HFFc6 (cell line): ENCODE results near the gene CELA3B. TPM values are rescaled to one million over a fixed set of nuclear protein-coding genes. Genes with fewer than 3 reads are reported as not detected.
"Not testable (repeated sequence)": the region's sequence is repeated elsewhere in the genome, so short reads cannot be mapped to it uniquely, and the experiment has no call there.

ENCODE experiments used
- DNase-seq: peaks from one replicate; pipeline ENCODE4 v3.0.0-alpha.2; 2018
- H3K27ac Mint-ChIP-seq: 2 replicates; pipeline ENCODE4 v1.8.0; 2020; ENCODE audit warnings: mild to moderate bottlenecking, mixed read lengths
- H3K27me3 Mint-ChIP-seq: 2 replicates; pipeline ENCODE4 v1.8.0; 2021; ENCODE audit warnings: mild to moderate bottlenecking, moderate library complexity, mixed read lengths; ENCODE audit not compliant: insufficient read depth
- H3K36me3 Mint-ChIP-seq: 2 replicates; pipeline ENCODE4 v1.8.0; 2021; ENCODE audit warnings: low read depth, mixed read lengths
- H3K4me1 Mint-ChIP-seq: 2 replicates; pipeline ENCODE4 v1.8.0; 2020; ENCODE audit warnings: low read depth, mixed read lengths
- H3K4me3 Mint-ChIP-seq: 2 replicates; pipeline ENCODE4 v1.8.0; 2020; ENCODE audit warnings: mild to moderate bottlenecking, moderate library complexity, mixed read lengths
- H3K9me3 Mint-ChIP-seq: 2 replicates; pipeline ENCODE4 v1.8.0; 2020; ENCODE audit warnings: mild to moderate bottlenecking, mixed read lengths
- total RNA-seq, 6 experiments: library from RNA; stranded (reverse); fragmentation: NEBNext Ultra II Directional; extraction: Animal tissue kit (Norgen Biotek cat#: 25700); gene quantifications; 2 replicates in 1 of 6; 3 replicates in 5 of 6; pipeline ENCODE4 v1.2.3, GENCODE V29; 2021
- TF ChIP-seq, protein P1 (sequence below): fragments of 200-600 bp; sonication (generic); IDR thresholded peaks from 2 replicates; pipeline ENCODE4 v1.5.0; 2021; ENCODE audit warnings: antibody characterized with exemption, mild to moderate bottlenecking

Gene CELA3B
- total RNA-seq, 6 experiments from 2014 or later = not detected

DNA sequence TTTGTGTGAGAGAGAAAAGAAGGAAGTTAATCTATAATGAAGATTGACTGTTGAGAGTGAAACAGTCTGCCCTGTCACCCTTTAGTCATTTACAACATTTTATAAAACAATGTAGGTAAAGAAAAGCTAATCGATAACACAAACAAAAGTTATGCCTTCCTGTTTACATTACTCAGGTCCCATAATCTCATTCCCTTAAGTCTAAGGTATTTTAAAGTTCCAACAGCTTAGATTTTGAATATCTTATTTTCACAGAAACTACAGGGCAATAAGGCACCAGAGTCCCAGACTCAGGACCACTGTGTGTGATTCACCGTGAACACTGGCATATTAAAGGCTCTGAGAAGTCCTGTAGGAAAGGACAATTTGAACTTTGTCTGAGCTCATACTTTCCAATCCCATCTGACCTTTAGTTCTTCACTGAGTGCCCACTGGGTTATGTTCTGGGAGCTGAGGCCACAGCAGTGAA lies 3.8 kb upstream of the CELA3B start:
- not testable (repeated sequence) for H3K9me3 Mint-ChIP-seq, H3K36me3 Mint-ChIP-seq, H3K4me1 Mint-ChIP-seq, H3K4me3 Mint-ChIP-seq, DNase-seq, H3K27ac Mint-ChIP-seq, H3K27me3 Mint-ChIP-seq

DNA sequence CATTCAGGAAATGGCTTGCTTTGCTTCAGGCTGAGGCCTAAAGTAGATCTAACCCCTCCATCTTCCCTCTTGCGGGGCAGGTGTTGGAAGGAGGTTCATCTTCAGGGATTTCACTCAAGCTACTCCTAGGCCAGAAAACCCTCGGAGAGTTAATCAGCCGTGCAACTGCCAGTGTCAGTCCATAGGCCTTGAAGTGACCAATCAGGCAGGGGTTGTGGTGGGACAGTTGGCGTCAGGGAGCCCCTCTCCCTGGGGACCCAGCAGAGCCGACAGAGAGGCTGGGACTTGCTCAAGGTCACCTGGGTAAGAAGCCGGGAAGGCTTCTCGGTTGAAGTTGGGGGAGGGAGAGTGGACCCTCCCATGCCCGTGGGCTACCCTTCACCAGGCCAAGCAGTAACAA lies 2.9 kb upstream of the CELA3B start:
- not testable (repeated sequence) for DNase-seq, H3K27me3 Mint-ChIP-seq, H3K9me3 Mint-ChIP-seq, H3K4me1 Mint-ChIP-seq, H3K4me3 Mint-ChIP-seq, H3K36me3 Mint-ChIP-seq, H3K27ac Mint-ChIP-seq

DNA sequence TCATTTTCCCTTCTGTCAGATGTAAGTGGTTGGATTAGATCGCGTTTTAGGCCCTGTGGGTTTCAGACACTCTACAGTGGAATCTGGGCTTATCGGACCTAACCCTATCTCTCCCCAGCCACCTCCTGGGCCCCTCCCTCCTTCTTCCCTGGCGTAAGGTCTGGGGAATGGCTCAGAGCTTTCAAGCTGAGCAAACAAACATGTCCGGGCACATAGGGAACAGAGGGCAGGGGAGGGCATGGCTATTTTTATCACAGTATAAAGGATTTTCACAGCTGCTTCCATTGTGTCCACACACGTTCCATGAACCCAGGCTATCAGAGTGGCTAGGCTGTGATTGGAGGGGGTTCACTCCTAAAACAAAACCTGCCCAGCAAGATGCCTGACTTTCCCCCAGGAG lies 2.1 kb upstream of the CELA3B start:
- H3K4me1 Mint-ChIP-seq, H3K27ac Mint-ChIP-seq, H3K9me3 Mint-ChIP-seq, DNase-seq, H3K36me3 Mint-ChIP-seq, H3K27me3 Mint-ChIP-seq, H3K4me3 Mint-ChIP-seq: not testable (repeated sequence)

DNA sequence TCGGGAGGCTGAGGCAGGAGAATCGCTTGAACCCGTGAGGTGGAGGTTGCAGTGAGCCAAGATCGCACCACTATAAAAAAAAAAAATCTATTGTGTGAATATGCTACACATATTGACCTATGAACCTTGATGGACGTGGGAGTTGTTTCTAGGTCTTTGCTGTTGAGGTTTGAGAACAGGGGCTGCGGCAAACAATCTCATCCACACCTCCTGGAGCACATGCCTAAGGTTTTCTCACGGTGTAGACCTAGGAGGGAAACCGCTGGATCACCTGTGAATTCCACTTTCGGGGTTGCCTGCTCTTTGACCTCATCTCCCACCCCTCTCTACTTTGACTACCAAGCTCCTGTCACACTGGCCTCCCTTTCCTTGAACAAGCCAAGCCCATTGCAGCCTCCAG lies 1.5 kb upstream of the CELA3B start:
- H3K27ac Mint-ChIP-seq, H3K4me1 Mint-ChIP-seq, H3K27me3 Mint-ChIP-seq, H3K4me3 Mint-ChIP-seq, H3K36me3 Mint-ChIP-seq, DNase-seq, H3K9me3 Mint-ChIP-seq: not testable (repeated sequence)

DNA sequence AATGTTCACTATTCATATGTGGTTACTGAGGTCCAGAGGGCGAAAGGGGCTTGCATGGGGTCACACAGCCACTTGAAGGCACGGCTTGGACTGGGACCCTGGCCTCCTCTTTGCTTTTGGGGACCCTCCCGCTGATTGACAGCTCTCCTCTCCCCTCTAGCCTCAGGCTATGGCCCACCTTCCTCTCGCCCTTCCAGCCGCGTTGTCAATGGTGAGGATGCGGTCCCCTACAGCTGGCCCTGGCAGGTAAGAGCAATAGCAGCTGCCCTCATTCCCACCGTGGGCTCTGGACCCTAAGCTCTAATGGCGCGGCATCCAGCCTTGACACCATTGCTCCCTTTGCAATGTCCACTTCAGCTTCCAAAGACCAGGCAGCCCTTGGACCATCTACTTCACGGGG lies 1.4 kb downstream of the CELA3B start:
- H3K27me3 Mint-ChIP-seq, H3K4me1 Mint-ChIP-seq, H3K9me3 Mint-ChIP-seq, H3K4me3 Mint-ChIP-seq, H3K27ac Mint-ChIP-seq, DNase-seq, H3K36me3 Mint-ChIP-seq: not testable (repeated sequence)

DNA sequence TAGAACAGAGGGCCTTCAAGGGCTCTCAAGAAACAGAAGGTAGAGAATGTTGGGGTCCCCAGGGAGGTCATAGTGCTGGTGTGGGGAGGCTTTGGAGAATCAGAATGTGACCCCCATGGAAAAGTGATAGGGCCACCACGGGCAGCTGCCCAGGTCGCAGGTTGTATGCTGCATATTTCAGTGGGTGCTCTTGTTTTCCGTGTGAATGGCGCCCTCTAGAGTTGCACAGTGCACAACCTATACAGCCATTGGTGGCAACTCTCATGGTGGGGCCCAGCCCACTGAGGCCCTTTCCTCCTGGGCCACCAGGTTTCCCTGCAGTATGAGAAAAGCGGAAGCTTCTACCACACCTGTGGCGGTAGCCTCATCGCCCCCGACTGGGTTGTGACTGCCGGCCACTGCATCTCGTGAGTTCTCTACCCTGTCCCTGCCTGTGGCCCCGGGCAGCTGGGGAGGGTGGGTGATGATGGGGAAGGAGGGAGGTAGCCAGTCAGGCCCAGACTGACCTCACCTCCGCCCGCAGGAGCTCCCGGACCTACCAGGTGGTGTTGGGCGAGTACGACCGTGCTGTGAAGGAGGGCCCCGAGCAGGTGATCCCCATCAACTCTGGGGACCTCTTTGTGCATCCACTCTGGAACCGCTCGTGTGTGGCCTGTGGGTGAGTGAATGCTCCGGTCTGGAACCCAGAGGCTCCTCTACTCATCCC lies 3.8 kb downstream of the CELA3B start:
- H3K9me3 Mint-ChIP-seq, H3K4me3 Mint-ChIP-seq, H3K27ac Mint-ChIP-seq, H3K36me3 Mint-ChIP-seq, H3K4me1 Mint-ChIP-seq, DNase-seq, H3K27me3 Mint-ChIP-seq: not testable (repeated sequence)
- TF ChIP-seq, protein P1, sequence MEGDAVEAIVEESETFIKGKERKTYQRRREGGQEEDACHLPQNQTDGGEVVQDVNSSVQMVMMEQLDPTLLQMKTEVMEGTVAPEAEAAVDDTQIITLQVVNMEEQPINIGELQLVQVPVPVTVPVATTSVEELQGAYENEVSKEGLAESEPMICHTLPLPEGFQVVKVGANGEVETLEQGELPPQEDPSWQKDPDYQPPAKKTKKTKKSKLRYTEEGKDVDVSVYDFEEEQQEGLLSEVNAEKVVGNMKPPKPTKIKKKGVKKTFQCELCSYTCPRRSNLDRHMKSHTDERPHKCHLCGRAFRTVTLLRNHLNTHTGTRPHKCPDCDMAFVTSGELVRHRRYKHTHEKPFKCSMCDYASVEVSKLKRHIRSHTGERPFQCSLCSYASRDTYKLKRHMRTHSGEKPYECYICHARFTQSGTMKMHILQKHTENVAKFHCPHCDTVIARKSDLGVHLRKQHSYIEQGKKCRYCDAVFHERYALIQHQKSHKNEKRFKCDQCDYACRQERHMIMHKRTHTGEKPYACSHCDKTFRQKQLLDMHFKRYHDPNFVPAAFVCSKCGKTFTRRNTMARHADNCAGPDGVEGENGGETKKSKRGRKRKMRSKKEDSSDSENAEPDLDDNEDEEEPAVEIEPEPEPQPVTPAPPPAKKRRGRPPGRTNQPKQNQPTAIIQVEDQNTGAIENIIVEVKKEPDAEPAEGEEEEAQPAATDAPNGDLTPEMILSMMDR = peak; percentile 43; the same call in 1 of the 2 replicates

DNA sequence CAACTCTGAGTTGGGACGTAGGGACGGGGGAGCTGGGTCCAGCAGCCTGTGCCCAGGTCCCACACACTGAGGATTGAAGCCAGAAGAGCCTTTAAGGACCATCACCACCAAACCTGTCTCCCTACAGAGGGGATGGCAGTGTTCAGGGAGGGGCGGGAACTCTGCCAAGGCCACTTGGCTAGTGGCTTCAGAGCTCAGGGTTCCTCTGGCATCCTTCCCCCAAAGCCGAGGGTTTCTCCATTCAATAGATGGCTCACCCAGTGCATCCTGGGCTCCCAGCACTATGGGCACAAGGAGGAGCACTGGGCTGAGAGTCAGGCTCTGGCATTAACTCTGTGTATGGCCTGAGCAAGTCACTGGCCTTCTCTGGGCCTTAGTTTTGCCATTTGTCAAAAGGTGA lies 4.4 kb downstream of the CELA3B start:
- not testable (repeated sequence) for H3K36me3 Mint-ChIP-seq, H3K4me1 Mint-ChIP-seq, H3K27ac Mint-ChIP-seq, H3K27me3 Mint-ChIP-seq, DNase-seq, H3K4me3 Mint-ChIP-seq, H3K9me3 Mint-ChIP-seq

DNA sequence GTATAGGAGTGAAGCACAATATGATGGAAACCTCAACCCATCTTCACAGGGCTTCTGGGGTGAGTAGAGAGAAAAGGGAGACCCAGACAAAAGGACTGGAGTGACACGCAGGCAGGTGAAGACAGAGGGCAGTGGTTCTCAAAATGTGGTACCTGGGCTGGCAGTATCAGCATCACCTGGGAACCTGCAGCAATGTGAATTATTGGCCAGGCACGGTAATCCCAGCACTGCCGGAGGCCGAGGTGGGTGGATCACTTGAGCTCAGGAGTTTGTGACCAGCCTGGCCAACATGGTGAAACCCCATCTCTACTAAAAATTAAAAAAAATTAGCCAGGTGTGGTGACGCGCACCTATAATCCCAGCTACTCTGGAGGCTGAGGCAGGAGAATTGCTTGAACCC lies 5.3 kb downstream of the CELA3B start:
- not testable (repeated sequence) for H3K36me3 Mint-ChIP-seq, H3K4me1 Mint-ChIP-seq, H3K27me3 Mint-ChIP-seq, H3K27ac Mint-ChIP-seq, DNase-seq, H3K9me3 Mint-ChIP-seq, H3K4me3 Mint-ChIP-seq

DNA sequence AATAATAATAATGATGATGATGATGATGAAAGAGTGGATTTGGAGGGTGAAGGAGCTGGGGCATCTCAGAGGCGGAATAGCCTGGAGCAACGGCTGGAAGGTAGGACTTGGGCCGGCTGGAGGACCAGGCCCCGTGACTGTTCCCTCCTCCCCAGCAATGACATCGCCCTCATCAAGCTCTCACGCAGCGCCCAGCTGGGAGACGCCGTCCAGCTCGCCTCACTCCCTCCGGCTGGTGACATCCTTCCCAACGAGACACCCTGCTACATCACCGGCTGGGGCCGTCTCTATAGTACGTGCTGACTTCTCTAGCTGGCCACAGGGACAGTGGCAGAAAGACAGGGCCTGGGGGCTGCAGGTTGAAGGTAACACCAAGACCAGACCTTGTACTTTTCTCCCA lies 6.7 kb downstream of the CELA3B start:
- H3K36me3 Mint-ChIP-seq, DNase-seq, H3K27ac Mint-ChIP-seq, H3K4me3 Mint-ChIP-seq, H3K9me3 Mint-ChIP-seq, H3K27me3 Mint-ChIP-seq, H3K4me1 Mint-ChIP-seq: not testable (repeated sequence)

DNA sequence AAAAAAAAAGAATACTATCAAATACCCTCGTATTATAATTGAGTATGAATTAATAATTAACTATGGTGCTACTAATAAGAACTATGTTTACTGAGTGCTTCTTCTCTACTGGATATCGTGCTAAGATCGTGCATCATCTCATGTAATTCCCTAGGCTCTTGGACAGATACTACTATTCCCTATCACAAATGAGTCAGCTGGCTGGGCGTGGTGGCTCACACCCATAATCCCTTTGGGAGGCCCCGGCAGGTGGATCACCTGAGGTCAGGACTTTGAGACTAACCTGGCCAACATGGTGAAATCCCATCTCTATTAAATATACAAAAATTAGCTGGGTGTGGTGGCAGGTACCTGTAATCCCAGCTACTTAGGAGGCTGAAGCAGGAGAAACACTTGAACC lies 9.1 kb downstream of the CELA3B start:
- H3K36me3 Mint-ChIP-seq, H3K27ac Mint-ChIP-seq, H3K4me3 Mint-ChIP-seq, H3K9me3 Mint-ChIP-seq, H3K4me1 Mint-ChIP-seq, H3K27me3 Mint-ChIP-seq, DNase-seq: not testable (repeated sequence)

DNA sequence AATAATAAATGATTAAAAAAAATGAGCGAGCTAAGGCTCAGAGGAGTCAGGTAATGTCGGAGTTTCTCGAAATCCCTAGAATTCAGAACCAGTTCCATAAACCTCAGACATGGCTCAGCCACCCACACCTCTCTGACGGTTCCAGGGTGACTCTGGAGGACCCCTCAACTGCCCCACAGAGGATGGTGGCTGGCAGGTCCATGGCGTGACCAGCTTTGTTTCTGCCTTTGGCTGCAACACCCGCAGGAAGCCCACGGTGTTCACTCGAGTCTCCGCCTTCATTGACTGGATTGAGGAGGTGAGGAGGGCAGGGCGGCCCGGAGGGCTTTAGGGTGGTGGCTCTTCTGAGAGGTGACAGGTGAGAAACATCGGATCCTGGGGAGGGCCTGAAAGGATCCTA lies 9.6 kb downstream of the CELA3B start:
- H3K27ac Mint-ChIP-seq, H3K36me3 Mint-ChIP-seq: not testable (repeated sequence)

DNA sequence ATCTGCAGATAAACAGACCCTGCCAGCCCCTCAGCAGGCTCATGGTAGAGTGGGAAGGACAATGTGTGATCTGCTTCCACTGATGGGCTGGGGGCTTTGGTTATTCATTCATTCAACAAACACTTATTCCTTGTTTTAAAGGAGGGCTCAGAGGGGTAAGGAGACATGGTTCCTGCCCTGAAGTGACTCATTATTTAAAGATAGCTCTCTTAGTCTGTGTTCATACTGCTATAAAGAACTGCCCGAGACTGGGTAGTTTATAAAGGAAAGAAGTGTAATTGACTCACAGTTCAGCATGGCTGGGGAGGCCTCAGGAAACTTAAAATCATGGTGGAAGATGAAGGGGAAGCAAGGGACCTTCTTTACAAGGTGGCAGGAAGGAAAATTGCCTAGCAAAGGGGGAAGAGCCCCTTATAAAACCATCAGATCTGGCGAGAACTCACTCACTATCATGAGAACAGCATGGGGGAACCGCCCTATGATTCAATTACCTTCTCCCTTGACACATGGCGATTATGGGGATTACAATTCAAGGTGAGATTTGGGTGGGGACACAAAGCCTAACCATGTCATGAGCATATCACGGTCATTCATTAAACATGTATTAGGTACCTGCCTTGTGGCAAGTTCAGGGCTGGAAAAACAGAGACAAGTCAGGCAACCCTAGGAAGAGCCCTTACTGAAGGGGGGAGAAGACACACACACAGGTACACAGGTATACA lies 13.0 kb downstream of the CELA3B start:
- not testable (repeated sequence) for H3K27me3 Mint-ChIP-seq, DNase-seq, H3K4me1 Mint-ChIP-seq, H3K4me3 Mint-ChIP-seq, H3K9me3 Mint-ChIP-seq, H3K36me3 Mint-ChIP-seq, H3K27ac Mint-ChIP-seq

More for the DNA sequence above, 9.6 kb downstream of the CELA3B start:
- not testable (repeated sequence) for H3K27me3 Mint-ChIP-seq, DNase-seq, H3K4me1 Mint-ChIP-seq, H3K4me3 Mint-ChIP-seq, H3K9me3 Mint-ChIP-seq

DNA sequence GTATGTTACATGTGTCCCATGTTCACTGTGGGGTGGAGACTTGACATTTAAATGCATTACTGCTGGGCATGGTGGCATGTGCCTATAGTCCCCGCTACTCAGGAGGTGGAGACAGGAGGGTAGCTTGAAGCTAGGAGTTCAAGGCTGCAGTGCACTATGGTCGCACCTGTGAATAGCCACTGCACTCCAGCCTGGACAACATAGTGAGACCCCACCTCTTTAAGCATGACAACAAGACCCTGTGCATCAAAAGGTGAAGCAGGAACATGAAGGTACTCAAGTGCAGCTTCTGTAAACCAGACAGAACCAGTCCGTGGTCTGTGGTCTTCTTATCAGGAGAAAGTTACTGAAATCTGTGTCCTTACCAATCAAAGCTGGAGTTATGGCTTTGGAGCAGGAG lies 15.4 kb downstream of the CELA3B start:
- H3K9me3 Mint-ChIP-seq, H3K4me3 Mint-ChIP-seq, DNase-seq, H3K27ac Mint-ChIP-seq, H3K27me3 Mint-ChIP-seq, H3K4me1 Mint-ChIP-seq, H3K36me3 Mint-ChIP-seq: not testable (repeated sequence)
